GM18507 (cell line): ENCODE results near the gene RGL1.

ENCODE experiments used
- DNase-seq: peaks from one replicate; pipeline ENCODE4 v3.0.0; 2011; ENCODE audit warnings: low read depth; ENCODE audit not compliant: insufficient read length; ENCODE audit errors: extremely low spot score
- FAIRE-seq: peaks from 2 replicates; lab custom pipeline; 2011; peaks lifted over from hg19 to GRCh38; lab: Jason Lieb, UNC

The RGL1 gene

DNA sequence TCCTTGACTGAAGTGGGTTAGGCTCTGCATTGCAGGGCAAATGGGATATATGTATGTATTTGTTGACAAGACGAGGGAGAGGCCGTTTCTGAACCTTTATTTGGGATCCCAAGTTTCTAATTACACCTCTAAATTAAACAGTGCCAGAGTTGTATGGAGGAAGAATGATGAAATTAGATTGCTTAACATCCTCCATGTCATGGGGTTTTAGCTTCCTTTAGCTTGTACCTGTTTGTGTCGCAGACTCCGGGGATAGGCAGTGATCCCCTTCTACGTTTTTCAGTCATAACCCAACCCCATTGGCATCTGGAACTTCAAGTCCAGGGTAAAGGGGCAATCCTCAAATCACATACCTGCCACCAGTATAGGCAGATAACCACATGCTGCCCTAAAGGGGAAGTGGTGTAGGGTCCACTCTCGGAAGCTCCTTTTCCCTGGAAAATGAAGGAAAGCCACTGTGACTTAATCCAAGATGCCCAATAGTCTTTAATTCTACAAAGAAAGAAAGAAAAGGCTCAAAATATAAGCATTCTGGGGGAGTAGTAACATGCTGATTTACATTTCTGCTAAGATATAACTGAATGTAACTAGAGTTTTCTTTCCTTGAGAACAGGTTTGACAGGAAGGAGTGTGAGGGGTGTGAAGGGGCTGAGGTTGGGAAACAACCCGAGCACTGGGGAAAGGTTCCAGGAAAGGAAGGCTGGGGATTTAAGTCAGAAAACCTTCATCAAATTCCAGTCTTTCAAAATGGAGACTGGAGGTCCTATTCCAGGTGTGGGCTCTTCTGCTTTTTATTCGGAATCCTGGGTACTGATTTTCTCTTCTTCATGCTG lies 77.6 kb downstream of the RGL1 start:
- FAIRE-seq = no peak
- DNase-seq = no peak

GRCh38 chr1:183883623-183884022 lies 78.7 kb downstream of the RGL1 start:
- FAIRE-seq (no peak), DNase-seq (no peak)

- no peak for DNase-seq
- no peak for FAIRE-seq
These were observed 79.6 kb downstream of the RGL1 start for GRCh38 chr1:183884526-183884925.

DNA sequence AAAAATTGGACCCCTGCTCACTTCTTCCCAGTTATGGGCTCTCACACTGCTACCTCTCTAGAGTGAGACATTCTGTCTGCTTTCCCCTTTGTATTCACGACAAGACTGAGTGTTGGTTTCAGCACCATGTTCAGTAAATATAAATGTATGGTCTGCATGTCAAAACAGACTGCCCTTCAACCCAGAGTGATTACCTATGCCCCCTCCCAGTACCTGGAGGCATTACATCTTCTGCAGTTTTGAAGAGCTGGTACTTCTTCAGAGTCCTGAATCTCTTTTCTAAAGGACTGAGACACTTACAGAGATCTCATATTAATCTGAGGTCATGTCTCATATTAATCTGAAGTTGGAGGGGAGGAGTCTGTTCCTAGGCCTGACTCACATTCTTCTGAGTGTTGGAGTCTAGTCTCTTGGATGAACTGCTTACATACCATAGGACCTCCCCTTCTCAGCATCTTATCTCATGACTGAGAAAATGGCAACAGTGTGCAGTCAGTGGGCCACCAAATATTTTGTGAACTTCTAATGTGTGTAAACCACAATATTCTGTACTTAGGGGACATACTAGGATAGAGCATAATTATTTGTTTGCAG lies 80.3 kb downstream of the RGL1 start:
- FAIRE-seq (no peak), DNase-seq (no peak)

GRCh38 chr1:183886083-183886828 lies 81.3 kb downstream of the RGL1 start:
- DNase-seq (no peak), FAIRE-seq (no peak)

DNA sequence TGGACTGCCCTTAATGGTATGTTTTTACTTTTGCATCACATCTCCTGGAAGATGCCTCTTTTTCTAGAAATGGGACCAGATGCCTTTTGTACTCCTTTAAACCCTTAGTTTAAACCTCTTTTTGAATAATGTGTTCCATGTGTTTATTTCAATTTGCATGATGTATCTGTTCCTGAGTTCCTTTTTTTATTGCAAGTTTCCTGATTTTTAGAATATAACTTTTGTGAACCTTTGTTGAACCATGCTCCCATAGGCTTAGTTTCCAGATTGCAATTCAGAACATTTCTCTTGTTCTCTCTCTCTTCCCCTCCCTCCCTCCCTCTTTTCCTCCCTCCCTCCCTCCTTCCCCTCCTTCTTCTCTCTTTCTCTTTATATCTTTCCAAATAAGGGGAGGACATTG lies 81.9 kb downstream of the RGL1 start:
- DNase-seq (no peak), FAIRE-seq (no peak)

- FAIRE-seq (peak; percentile 18), DNase-seq (no peak)
These were observed 83.2 kb downstream of the RGL1 start for GRCh38 chr1:183887826-183888819.

GRCh38 chr1:183889095-183889494 lies 84.2 kb downstream of the RGL1 start:
- FAIRE-seq (no peak), DNase-seq (no peak)

DNA sequence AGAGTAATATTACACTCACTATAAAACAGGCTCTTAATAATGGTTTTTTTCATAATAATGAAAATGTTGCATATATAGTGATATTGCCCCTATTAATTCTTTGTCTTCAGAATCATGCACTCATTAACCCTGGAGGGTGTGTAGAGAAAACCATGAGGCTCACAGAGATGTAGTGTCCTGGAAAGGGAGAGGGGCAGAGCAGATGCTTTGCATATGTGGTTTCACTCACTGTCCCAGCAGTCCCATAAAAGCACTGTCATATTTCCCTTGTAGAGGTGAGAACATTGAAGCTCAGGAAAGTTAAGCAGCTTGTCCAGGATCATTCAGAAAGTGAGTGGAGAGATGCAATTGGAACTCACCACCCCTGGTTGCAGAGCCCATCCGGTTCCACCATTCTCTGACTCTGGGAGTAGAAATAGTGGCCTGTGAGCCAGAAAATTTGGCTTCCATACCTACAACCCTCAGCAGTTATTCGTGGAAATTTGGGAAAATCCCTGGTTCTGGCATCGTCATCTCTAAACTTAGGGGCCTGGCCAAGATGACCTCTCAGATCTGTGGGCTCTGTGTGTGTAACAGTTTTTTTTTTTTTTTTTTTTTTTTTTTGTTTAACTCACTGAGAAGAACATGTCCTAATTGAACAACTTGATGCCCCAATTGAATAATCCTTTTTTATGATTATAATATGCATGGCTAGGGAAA lies 86.4 kb downstream of the RGL1 start:
- FAIRE-seq = peak; percentile 87

GRCh38 chr1:183892351-183892793 lies 87.5 kb downstream of the RGL1 start:
- no peak for DNase-seq
- no peak for FAIRE-seq

More for the DNA sequence above, 86.4 kb downstream of the RGL1 start:
- DNase-seq = no peak

GRCh38 chr1:183893561-183894289 lies 88.8 kb downstream of the RGL1 start:
- DNase-seq (no peak), FAIRE-seq (no peak)

- FAIRE-seq = no peak
- DNase-seq = no peak
These were observed 89.3 kb downstream of the RGL1 start for GRCh38 chr1:183894290-183894565.

DNA sequence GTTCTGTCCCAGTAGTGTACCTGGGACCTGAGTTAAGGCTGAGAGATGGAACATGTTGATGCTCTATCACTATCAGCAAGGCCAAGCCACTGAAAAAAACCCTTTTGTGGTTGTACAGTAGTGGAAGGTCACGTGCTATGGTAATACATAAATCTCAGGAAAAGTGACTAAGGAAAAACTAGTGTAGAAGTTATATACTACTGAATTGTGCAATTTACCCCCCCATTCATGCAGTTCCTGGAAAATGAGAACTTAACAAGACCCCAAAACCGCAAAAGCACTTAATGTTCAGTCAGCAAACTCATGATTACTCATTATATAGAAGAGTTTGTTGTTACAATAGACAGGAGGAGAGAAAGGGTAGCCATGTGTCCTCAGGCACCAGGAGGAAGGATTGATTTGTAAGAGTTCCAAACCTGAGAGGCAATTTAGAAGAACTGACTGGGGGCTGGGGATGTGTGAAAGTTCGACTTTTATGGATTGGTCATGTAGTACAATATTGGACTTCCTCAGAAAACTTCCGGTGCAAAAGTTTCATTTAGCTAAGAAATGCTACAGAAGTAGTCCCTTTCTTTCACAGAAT lies 91.6 kb downstream of the RGL1 start:
- DNase-seq (no peak), FAIRE-seq (peak; percentile 67)

GRCh38 chr1:183898001-183898396 lies 93.1 kb downstream of the RGL1 start:
- DNase-seq (no peak), FAIRE-seq (peak; percentile 72)

GRCh38 chr1:183898610-183899009 lies 93.7 kb downstream of the RGL1 start:
- FAIRE-seq = no peak
- no peak for DNase-seq

- FAIRE-seq (peak; percentile 84), DNase-seq (no peak)
These were observed 96.9 kb downstream of the RGL1 start for GRCh38 chr1:183901748-183902330.

DNA sequence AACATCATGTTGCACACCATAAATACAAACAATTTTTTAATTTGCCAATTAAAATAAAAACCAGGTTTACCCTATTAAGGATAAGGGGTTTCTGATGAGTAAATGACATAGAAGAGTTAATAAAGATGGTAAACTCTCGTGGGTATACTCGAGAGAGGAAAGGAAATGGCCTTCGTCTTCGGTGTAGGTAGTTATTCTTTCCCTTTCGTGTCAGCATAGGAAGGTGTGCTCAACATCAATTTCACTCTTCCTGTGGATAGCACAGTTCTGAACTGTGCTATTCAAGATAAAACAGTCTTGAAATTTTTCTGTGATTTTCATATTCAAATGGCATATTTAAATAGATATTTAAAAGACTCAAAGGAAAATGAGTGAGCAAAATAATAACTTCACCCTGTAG lies 98.2 kb downstream of the RGL1 start:
- no peak for DNase-seq
- FAIRE-seq = peak; percentile 5
